ENCODE measurements around the gene RNU2-1.
"Not testable (repeated sequence)": the region's sequence is repeated elsewhere in the genome, so short reads cannot be mapped to it uniquely, and the experiment has no call there.

The RNU2-1 gene

GRCh38 chr17:43215341-43215740 lies 18.4 kb downstream of the RNU2-1 start:
- no peak for DNase-seq

GRCh38 chr17:43213545-43213944 lies 20.2 kb downstream of the RNU2-1 start:
- no peak for DNase-seq

- DNase-seq, result no peak
Observed at GRCh38 chr17:43212641-43213490, 20.9 kb downstream of the RNU2-1 start.

GRCh38 chr17:43211480-43212402 lies 22.0 kb downstream of the RNU2-1 start, which contains the start of gene TMEM106A:
Gene TMEM106A (plus strand): TSS chr17:43211875. CDS start chr17:43213042, 1,167 bp downstream.
- no peak for DNase-seq

- no peak for DNase-seq
Observed at GRCh38 chr17:43211123-43211479, 22.7 kb downstream of the RNU2-1 start.

GRCh38 chr17:43210576-43210975 lies 23.2 kb downstream of the RNU2-1 start:
- DNase-seq, result no peak

- DNase-seq, result not testable (repeated sequence)
Observed at GRCh38 chr17:43203013-43203412, 30.8 kb downstream of the RNU2-1 start.

GRCh38 chr17:43200127-43200526 lies 33.6 kb downstream of the RNU2-1 start:
- DNase-seq, result no peak

GRCh38 chr17:43199633-43200032 lies 34.1 kb downstream of the RNU2-1 start:
- DNase-seq, result no peak

GRCh38 chr17:43193251-43193650 lies 40.5 kb downstream of the RNU2-1 start:
- DNase-seq, result no peak

- DNase-seq, result not testable (repeated sequence)
Observed at GRCh38 chr17:43186656-43187055, 47.1 kb downstream of the RNU2-1 start.

- no peak for DNase-seq
Observed at GRCh38 chr17:43183921-43184320, 49.9 kb downstream of the RNU2-1 start.
